GM18502 (cell line): ENCODE measurements around the gene KCNG2.
"Not testable (repeated sequence)": the region's sequence is repeated elsewhere in the genome, so short reads cannot be mapped to it uniquely, and the experiment has no call there.

ENCODE experiments used
- ATAC-seq: cut with Tn5 transposase; IDR thresholded peaks from one replicate; pipeline ENCODE4 v1.9.1; 2021; ENCODE audit warnings: mild to moderate bottlenecking; ENCODE audit not compliant: unreplicated experiment, poor library complexity

KCNG2 gene

GRCh38 chr18:79865951-79866350 lies 68.2 kb downstream of the KCNG2 start:
- ATAC-seq: not testable (repeated sequence)

DNA sequence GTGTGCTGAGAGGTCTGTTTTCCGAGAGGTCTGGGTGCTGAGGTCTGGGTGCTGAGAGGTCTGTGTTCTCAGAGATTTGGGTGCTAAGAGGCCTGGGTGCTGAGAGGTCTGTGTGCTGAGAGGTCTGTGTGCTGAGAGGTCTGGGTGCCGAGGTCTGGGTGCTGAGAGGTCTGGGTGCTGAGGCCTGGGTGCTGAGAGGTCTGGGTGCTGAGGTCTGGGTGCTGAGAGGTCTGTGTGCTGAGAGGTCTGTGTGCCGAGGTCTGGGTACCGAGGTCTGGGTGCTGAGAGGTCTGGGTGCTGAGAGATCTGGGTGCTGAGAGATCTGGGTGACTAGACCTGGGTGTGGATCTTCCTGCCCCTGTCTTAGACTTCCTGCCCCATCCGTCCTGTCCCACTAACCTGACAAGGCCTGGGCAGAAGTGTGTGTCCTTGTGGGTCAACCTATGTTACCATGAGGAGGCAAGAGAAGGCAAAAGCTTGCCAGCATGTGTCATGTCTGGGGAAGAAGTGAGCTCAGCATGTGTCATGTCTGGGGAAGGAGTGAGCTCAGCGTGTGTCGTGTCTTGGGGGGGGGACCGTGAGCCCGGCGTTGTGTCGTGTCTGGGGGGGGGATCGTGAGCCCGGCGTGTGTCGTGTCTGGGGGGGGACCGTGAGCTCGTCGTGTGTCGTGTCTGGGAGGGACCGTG lies 69.3 kb downstream of the KCNG2 start:
- ATAC-seq: no peak

- no peak for ATAC-seq
Measured at GRCh38 chr18:79867666-79868065, 69.9 kb downstream of the KCNG2 start.

DNA sequence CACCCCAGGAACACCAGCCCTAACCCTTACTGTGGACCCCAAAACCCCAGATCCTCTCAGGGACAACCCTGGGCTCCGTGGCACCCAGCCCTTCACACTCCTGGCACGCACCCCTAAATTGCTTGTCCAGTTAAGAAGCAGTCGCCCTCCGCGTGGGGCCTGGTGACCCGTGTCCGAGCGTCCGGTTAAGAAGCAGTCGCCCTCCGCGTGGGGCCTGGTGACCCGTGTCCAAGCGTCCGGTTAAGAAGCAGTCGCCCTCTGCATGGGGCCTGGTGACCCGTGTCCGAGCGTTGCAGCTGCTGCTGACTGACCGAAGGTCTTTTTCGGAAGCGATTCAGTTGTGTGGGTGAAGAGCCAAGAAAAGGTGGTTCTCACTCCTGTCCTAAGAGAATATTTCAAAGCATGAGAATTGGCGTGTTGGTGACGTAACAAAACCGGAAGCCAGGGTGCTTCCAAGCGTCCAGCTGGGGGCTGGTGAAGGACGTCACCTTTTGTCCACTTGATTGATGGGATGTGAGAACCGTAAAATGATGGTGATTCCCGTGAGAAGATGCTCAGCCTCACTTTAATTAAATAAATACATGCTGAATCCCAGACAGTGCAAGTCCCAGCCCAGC lies 70.5 kb downstream of the KCNG2 start:
- no peak for ATAC-seq

DNA sequence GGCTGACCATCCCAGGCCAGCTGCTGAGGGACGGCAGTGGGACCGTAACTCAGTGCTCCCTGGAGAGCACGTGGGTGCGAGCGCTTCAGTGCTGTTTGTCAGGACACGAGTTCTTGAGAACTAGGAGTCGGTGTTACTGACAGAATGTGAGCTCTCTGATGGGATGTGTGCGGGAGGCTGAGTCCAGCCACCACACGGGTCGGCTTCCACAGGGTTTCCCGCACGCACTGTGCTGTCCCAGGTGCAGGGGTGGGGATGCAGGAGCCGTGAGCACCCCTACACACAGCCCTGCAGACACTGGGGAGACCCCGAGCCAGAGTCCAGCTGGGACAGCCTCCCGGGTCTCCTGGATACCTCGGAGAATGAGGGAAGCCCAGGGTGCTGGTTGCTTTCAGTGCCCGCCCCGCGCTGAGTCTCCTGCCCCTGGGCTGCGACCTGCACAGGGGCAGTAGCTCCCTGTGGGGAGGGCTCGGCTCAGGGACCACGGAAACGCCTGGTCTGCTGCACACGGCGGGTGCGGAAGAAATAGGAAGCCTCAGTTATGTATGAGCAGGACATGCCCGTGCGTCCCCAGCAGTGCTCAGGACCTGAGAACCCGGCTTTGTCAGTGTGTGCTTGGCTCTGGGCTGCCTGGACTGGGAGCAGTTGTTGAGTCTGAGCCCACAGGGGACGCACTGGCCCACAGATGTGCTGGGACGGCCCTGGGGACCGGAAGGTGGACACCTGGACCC lies 71.2 kb downstream of the KCNG2 start:
- ATAC-seq: no peak

DNA sequence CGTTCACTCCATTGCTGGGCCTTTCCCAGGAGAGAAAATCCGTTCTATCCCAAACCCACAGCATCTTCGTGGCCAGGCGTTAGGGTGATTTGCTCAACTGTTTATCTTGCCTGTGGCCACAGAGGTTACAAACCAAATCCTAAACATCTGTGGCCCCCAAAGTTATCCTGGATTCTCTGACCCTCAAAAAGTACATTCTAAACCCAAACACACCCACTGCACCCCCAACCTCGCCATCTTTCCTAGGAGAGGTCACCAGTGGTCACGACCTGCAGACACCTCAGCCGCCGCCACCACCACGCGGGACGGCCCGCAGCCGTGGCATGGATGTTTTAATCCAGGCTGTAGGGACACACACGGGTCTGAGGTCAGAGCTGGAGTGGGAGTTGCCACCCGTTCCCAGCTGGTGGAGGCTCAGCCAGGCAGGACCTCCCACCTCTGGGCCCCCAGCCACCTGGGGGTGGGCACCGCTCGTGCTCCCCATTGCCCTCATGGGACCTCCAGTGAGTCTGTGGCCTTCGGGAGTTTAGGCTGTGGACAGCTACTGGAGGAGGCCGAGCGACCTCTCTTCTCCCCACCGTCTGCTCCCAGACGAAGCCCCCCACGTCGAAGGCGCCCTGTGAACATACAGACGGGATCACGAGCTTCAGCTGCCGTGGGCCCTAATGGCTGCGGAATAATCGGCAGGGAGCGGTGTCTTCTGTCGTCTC lies 72.0 kb downstream of the KCNG2 start:
- no peak for ATAC-seq

- no peak for ATAC-seq
Measured at GRCh38 chr18:79870301-79871025, 72.7 kb downstream of the KCNG2 start.

GRCh38 chr18:79871026-79871390 lies 73.3 kb downstream of the KCNG2 start:
- ATAC-seq: no peak

- no peak for ATAC-seq
Measured at GRCh38 chr18:79871481-79872091, 73.8 kb downstream of the KCNG2 start.

GRCh38 chr18:79872527-79873444 lies 75.0 kb downstream of the KCNG2 start:
- ATAC-seq: no peak

DNA sequence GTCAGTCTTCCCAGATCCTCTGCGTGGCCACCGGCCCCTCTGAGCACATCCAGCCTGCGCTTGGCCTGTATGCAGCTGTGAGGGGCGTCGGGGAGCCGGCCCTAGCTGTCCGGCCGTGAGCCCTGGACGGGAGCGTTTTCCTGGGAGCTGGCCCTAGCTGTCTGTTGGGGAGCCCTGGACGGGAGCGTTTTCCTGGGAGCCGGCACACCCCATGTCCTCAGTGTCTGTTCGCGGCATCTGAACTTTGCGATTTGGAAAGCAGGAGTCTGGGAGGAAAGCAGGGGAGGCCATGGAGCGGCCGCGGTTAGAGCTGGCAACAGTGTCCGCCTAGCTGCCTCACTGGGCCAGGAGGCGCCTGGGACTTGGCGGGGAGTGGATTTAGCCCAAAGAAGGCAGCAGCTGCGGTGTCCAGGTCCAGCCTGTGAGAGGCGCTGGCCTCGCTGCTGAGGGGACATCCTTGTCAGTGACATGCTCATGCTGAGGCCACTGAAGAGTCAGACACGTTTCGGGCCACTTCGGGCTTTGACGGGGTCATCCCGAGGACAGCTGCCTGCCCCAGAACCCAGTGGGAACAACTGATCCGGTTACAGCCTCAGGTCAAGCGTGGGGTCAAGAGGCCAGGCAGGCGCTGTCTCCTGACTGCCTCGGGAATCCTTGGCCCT lies 75.8 kb downstream of the KCNG2 start:
- no peak for ATAC-seq

- ATAC-seq: no peak
Measured at GRCh38 chr18:79874553-79875530, 77.1 kb downstream of the KCNG2 start.

- ATAC-seq: no peak
Measured at GRCh38 chr18:79875531-79875919, 77.8 kb downstream of the KCNG2 start.

DNA sequence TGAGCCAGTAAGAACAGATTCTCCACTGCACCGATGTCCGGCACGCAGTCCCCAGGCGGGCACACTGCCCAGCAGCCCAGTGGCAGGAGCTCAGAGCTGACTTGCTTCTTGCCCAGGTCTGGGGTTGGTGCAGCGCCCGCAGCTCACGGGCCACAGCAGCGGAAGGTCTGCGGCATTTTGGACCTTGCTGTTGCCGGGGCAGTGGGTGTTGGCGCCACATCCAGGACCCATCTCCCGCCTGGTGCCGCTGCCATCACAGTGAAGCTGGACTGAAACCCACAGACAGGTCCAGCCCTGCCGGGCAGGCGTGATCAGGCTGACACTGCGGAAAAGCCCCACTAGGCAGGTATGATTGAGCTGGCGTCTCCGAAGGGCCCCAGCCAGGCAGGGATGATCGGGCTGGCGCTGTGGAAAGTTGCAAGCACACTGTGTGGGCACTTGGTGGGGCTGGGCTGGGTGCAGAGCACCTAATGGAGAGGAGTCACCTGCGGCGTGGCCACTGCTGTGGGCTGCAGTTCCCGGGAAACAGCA lies 78.3 kb downstream of the KCNG2 start:
- ATAC-seq: no peak

GRCh38 chr18:79876497-79876896 lies 78.8 kb downstream of the KCNG2 start:
- ATAC-seq: no peak

GRCh38 chr18:79877163-79878091 lies 79.7 kb downstream of the KCNG2 start:
- ATAC-seq: no peak
